GM10248 (cell line): Measurements from ENCODE around the gene PCSK5.

Source experiments
- CTCF ChIA-PET: fragments of 300-600 bp; sonication (Branson Sonifier 250); formaldehyde crosslinking; extraction: SDS; loops from one replicate; lab custom pipeline; 2021; ENCODE audit warnings: antibody characterized with exemption; lab: Yijun Ruan, JAX
- POLR2A ChIA-PET: fragments of 350-650 bp; sonication (Branson Sonifier 250); formaldehyde crosslinking; extraction: SDS; loops from one replicate; lab custom pipeline; 2020; ENCODE audit warnings: antibody characterized with exemption; lab: Yijun Ruan, JAX
- DNase-seq: peaks from one replicate; pipeline ENCODE4 v3.0.0; 2012; ENCODE audit errors: extremely low spot score
- TF ChIP-seq, protein P1 (sequence below): IDR thresholded peaks from 2 replicates; pipeline ENCODE4 v1.5.1; 2012; ENCODE audit warnings: mild to moderate bottlenecking, low read depth; ENCODE audit errors: extremely low read depth, missing control alignments, control extremely low read depth

Gene PCSK5

DNA sequence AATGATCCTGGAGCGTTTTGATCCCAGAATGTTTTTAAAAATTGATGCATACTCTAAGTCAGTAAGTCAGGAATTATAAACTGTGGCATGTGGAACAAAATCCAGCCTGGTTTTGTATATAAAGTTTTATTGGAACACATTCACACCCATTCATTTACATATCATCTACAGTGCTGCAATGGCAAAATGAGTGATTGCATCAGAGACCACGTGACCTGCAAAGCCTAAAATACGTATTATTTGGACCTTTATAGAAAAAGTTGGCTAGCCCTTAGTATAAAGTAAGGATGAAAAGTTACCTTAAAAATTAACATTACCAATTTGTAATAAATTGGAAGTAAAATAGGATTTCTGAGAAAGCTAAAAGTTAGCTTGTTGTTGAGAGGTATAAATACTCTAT is 95.0 kb downstream of the PCSK5 start:
- CTCF ChIA-PET = no interaction called here
- no peak for DNase-seq
- TF ChIP-seq, protein P1, sequence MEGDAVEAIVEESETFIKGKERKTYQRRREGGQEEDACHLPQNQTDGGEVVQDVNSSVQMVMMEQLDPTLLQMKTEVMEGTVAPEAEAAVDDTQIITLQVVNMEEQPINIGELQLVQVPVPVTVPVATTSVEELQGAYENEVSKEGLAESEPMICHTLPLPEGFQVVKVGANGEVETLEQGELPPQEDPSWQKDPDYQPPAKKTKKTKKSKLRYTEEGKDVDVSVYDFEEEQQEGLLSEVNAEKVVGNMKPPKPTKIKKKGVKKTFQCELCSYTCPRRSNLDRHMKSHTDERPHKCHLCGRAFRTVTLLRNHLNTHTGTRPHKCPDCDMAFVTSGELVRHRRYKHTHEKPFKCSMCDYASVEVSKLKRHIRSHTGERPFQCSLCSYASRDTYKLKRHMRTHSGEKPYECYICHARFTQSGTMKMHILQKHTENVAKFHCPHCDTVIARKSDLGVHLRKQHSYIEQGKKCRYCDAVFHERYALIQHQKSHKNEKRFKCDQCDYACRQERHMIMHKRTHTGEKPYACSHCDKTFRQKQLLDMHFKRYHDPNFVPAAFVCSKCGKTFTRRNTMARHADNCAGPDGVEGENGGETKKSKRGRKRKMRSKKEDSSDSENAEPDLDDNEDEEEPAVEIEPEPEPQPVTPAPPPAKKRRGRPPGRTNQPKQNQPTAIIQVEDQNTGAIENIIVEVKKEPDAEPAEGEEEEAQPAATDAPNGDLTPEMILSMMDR = no peak
- POLR2A ChIA-PET = no interaction called here

DNA sequence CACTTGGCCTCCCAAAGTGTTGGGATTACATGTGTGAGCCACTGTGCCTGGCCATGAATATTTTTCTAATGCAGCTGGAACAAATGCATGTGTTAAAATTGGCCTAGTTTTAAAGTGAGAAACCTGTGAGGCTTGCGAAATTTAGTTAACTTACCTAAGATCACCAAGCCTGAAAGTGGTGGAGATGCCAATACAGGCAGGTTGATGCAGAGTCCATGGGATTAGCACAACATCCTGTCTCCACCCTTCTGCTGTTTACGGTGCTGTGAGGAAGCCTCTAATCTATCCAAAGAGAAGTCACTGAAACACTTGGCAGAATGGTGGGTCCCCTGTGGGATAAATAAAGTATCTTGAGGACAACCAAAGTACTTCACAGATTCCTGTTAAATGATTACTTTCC is 98.2 kb downstream of the PCSK5 start:
- TF ChIP-seq, protein P1 = no peak
- POLR2A ChIA-PET = no interaction called here
- CTCF ChIA-PET = interaction anchor here (1.4 to 3.4 kb wide), 2 partner anchors 9 to 33 kb away, joined by 3 to 9 read pairs; no protein-coding TSS in a partner anchor
- DNase-seq = no peak

DNA sequence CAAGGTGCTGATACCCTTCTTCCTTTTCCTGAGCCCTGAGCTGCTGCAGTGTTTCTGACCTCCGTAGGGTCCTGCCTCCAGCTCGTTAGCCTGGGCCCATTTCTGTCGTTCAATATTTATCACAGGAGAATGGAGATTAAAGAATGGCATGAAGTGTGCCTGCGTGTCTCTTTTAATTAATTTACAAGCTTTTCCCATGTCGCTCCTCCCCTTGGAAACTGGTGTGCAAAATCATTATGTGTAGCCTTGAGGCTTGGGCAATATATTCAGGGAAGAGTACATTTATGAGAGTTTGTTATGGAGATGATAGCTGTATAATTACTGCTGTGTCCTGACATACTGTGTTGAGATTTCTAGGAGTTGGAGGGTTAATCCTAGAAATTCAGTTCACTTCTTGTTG is 99.7 kb downstream of the PCSK5 start:
- no peak for DNase-seq
- POLR2A ChIA-PET = interaction anchor here (0.6 kb wide), 1 partner anchor 82 kb away, joined by 3 read pairs; no protein-coding TSS in a partner anchor
- TF ChIP-seq, protein P1 = no peak
- CTCF ChIA-PET = interaction anchor here (0.6 to 3.4 kb wide), 3 partner anchors 10 to 317 kb away, joined by 3 to 9 read pairs (median 3); no protein-coding TSS in a partner anchor

DNA sequence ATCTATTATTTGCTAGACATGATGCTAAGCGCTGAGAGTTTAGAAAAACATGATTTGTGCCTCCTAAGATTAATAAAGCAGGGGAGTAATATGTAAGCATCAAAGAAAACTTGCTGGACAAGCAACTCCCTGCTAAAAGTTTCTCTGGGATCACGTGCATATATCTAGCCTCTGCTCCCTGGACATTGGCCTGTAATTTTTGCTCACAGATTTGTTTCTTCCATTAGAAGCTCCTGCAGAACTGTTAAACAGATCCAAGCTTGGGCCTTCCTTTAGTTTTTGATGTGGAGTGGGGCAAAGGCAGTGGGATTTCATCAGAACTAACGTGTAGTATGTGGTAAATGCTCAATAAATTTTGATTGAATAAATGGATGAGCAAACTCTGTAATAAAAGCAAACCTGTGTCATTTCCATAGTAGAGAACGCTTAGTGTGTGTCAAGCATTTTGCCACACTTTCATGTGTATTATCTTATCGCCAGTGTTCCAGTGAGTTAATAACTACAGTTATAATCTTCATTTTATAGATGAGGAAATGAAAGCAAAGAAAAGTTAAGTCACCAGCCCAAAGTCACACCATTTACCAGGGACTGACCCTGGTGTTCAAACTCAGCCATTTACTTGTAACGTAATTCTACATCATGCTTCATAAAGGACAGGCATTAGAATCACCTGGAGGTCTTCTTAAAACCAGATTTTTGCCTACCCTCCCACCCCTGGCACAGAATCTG is 100.3 kb downstream of the PCSK5 start:
- ChIA-PET POLR2A (interaction anchor here (0.6 kb wide), 1 partner anchor 81 kb away, joined by 3 read pairs; no protein-coding TSS in a partner anchor), CTCF (interaction anchor here (0.6 to 3.4 kb wide), 2 partner anchors 11 to 317 kb away, joined by 3 to 9 read pairs; no protein-coding TSS in a partner anchor)
- DNase-seq = no peak
- TF ChIP-seq, protein P1 = no peak

DNA sequence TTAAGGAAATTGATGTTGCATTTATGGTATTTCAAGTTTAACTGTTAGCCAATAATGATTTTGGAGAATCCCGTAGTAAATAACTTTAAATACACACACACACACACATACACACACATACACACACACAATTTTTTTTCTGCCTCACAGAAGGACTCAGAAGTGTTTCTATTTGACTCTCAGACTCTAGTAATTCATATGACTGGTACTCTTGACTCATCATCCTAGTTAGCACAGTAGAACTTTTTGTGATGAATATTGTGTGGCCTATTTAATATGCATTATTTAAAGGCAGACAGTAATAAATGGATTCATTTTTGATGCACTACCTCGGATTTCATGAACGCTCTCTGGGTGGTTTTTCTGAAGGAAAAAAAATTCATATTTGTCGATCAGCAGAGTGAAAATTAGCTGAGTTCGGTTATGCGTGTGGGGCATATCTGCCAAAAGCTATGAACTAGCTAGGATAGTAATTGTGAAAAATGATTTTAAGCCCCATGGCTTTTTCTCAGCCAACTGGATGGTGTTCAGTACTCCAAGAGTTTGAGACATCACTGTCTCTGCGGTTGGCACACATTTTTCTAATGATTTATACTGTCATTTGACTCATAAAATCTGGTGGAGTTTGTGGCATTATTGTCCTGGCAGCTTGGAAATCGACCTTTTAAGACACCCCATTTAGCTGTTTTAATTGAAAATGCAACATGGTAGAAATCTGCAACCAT is 102.2 kb downstream of the PCSK5 start:
- TF ChIP-seq, protein P1 = no peak
- ChIA-PET CTCF (no interaction called here), POLR2A (no interaction called here)
- no peak for DNase-seq

DNA sequence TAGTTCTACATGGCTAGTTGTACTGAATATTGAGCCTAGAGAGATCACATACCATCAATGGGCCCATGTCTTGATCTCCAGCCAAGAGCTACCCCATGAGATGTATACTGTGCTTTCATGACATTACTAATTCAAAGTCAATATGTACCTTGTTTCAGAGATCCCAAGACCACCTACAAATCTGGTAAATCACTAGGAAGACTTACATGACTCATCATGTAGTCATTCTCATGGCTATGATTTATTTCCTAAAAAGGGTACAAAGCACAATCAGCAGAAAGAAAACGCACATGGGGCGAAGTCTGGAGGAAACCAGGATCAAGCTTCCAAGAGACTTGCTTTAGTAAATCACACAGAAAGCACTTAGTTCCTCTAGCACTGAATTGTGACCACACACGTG is 103.0 kb downstream of the PCSK5 start:
- POLR2A ChIA-PET = no interaction called here
- DNase-seq = no peak
- CTCF ChIA-PET = no interaction called here
- TF ChIP-seq, protein P1 = no peak
